HepG2 (cell line): ENCODE measurements around the gene SMIM34. TPM values are rescaled to one million over a fixed set of nuclear protein-coding genes. Genes with fewer than 3 reads are reported as not detected.

Experiments used
- FOXP1 ChIP-seq, 2 experiments: fragments of 450-650 bp in 1 of 2; IDR thresholded peaks; 2 replicates each; pipeline ENCODE4 v1.6.1; 2017 to 2018; ENCODE audit warnings: antibody characterized with exemption in 1 of 2
- KDM5B ChIP-seq: sonication (generic); formaldehyde crosslinking; IDR thresholded peaks from 2 replicates; pipeline ENCODE4 v1.4.0; 2020; ENCODE audit warnings: missing genetic modification reagents, mild to moderate bottlenecking, borderline replicate concordance
- KIAA2018 ChIP-seq: sonication (generic); formaldehyde crosslinking; IDR thresholded peaks from 2 replicates; pipeline ENCODE4 v1.5.0; 2020; ENCODE audit warnings: mild to moderate bottlenecking, missing genetic modification reagents, borderline replicate concordance
- MIXL1 ChIP-seq: IDR thresholded peaks from 2 replicates; pipeline ENCODE4 v1.6.1; 2016
- POGK ChIP-seq: sonication (generic); formaldehyde crosslinking; conservative IDR thresholded peaks from 2 replicates; pipeline ENCODE4 v1.8.0; 2022; ENCODE audit warnings: mild to moderate bottlenecking, moderate library complexity, missing genetic modification reagents
- RFXANK ChIP-seq: IDR thresholded peaks from 2 replicates; pipeline ENCODE4 v1.6.1; 2016
- SRF ChIP-seq: IDR thresholded peaks from 2 replicates; pipeline ENCODE4 v1.6.1; 2011; ENCODE audit warnings: mild to moderate bottlenecking, low read depth, low read length, moderate library complexity
- ZBTB40 ChIP-seq, 2 experiments: fragments of 450-650 bp in 1 of 2; sonication (generic) in 1 of 2; formaldehyde crosslinking in 1 of 2; IDR thresholded peaks; 2 replicates each; pipeline versions ENCODE4 v1.6.1 to v1.8.0; 2016 to 2022; ENCODE audit warnings: antibody characterized with exemption in 1 of 2, mild to moderate bottlenecking in 1 of 2, missing genetic modification reagents in 1 of 2
- ZNF556 ChIP-seq: sonication (generic); formaldehyde crosslinking; IDR thresholded peaks from 2 replicates; pipeline ENCODE4 v1.4.0; 2020; ENCODE audit warnings: mild to moderate bottlenecking, missing genetic modification reagents, borderline replicate concordance
- ZNF557 ChIP-seq: sonication (generic); formaldehyde crosslinking; IDR thresholded peaks from 2 replicates; pipeline ENCODE4 v1.4.0; 2020; ENCODE audit warnings: missing genetic modification reagents
- ZNF567 ChIP-seq: sonication (generic); formaldehyde crosslinking; IDR thresholded peaks from 2 replicates; pipeline ENCODE4 v1.8.1; 2023; ENCODE audit warnings: mild to moderate bottlenecking, missing genetic modification reagents, borderline replicate concordance
- polyA plus RNA-seq, 8 experiments: library from polyadenylated mRNA; depleted of rRNA in 3 of 8; stranded (reverse) in 7 of 8; unstranded in 1 of 8; fragments of >200 nt; fragmentation: Illumina TruSeq in 4 of 8; extraction: Trizol in 4 of 8; gene quantifications; 2 replicates each; pipeline versions ENCODE4 v1.2.1 to v1.2.3, GENCODE V29; 2011 to 2016; ENCODE audit warnings: low read depth in 4 of 8, missing spikeins in 1 of 8, mixed read lengths in 1 of 8; ENCODE audit not compliant: insufficient read depth in 1 of 8
- total RNA-seq, 5 experiments: library from RNA; depleted of rRNA; stranded (reverse); fragments of >200 nt; fragmentation: Illumina TruSeq; extraction: Trizol; gene quantifications; 2 replicates each; pipeline ENCODE4 v1.2.3, GENCODE V29; 2016; ENCODE audit warnings: low read depth in 1 of 5

Gene SMIM34
- total and polyA plus RNA-seq, 2 of the 13 experiments (the other 11 are each of a cell fraction or from before 2014, with no cell fraction given): not detected

DNA sequence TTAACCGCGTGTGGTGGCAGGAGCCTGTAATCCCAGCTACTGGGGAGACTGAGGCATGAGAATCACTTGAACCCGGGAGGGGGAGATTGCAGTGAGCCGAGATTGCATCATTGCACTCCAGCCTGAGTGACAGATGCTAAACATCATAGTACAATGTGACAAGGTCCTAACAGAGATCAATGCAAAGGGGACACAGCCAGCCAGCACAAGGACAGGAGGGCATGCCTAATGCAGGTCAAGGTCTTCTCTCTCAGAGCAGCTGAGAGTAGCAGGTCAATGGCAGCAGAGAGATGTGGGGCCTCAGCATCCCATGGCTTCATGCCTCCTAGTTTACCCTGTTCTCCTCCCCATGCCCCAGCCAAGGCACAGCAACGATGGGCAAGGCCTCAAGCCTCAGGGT is 51.4 kb downstream of the SMIM34 start (continued):
- TF ChIP-seq ZBTB40 (IDR thresholded peaks at IDR 0.05): no peak
- peak; percentile 55; the same call in 1 of the 2 replicates for TF ChIP-seq ZBTB40 (CRISPR knock-in tag; IDR thresholded peaks at IDR 0.05)
- peak; percentile 85 for TF ChIP-seq POGK
- TF ChIP-seq FOXP1 (IDR thresholded peaks at IDR 0.05): no peak
- TF ChIP-seq FOXP1 (CRISPR knock-in tag; IDR thresholded peaks at IDR 0.05): peak; percentile 79
- no peak for TF ChIP-seq RFXANK (CRISPR knock-in tag)
- peak; percentile 84 for TF ChIP-seq MIXL1
- no peak for TF ChIP-seq ZNF557 (CRISPR knock-in tag)
- no peak for TF ChIP-seq KDM5B (CRISPR knock-in tag)
- no peak for TF ChIP-seq KIAA2018
- TF ChIP-seq ZNF556: peak; percentile 88
- no peak for TF ChIP-seq ZNF567 (CRISPR knock-in tag)
- TF ChIP-seq SRF: no peak
